ENCODE results near the gene CBX6. TPM values are rescaled to one million over a fixed set of nuclear protein-coding genes. Genes with fewer than 3 reads are reported as not detected.
A peak's percentile ranks its signal among the peaks of the same experiment; 100 is the strongest.

CBX6 gene
- total RNA-seq, 1 donor from 2014 or later = 120 TPM

GRCh38 chr22:38870312-38870741 lies 1.7 kb downstream of the CBX6 start:
- H3K27ac Mint-ChIP-seq = peak overlapping the region; percentile 80
- intact Hi-C loops (cut with micrococcal nuclease) = loop anchor here (1.0 to 5.0 kb wide), 5 partner anchors 57 to 246 kb away; partner anchors contain the start of gene SUN2
- peak overlapping the region; percentile 91 for H3K4me3 Mint-ChIP-seq (ENCODE audit: low read depth)
- DNase-seq (ENCODE audit: low spot score) = peak; percentile 79
- peaks cover 46% of the 10 kb centered on the region for H3K36me3 Mint-ChIP-seq (ENCODE audit: low read depth)
- no peaks in the 10 kb centered on the region for H3K9me3 Mint-ChIP-seq
- H3K4me1 Mint-ChIP-seq (ENCODE audit: low read depth) = peaks cover 38% of the 10 kb centered on the region
- peaks cover 14% of the 10 kb centered on the region for H3K27me3 Mint-ChIP-seq (ENCODE audit: low read depth)

DNA sequence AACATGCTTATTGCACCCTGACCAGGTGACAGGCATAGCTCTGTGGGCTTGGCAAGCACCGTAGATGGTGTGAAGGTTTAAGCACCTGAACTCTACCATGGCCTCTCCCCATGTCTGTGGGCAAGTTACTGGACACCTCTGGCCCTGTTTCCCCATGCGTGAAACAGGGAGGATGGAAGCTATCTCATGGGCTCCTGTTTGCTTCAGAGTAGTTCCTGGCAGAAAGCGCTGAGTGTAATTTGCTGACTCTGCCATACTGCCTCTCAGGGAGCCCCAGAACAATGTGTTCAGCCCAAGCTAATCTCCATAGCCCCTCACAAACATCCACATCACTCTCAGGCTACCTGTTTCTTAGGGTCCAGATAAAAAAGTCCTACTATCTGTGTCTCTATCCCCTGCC lies 2.4 kb downstream of the CBX6 start:
- no peak for DNase-seq (ENCODE audit: low spot score)
- Mint-ChIP-seq H3K27me3 (ENCODE audit: low read depth) (peaks cover 8% of the 10 kb centered on the region), H3K27ac (no peak overlapping the region), H3K4me1 (ENCODE audit: low read depth) (peaks cover 35% of the 10 kb centered on the region), H3K4me3 (ENCODE audit: low read depth) (peak overlapping the region; percentile 91), H3K9me3 (no peaks in the 10 kb centered on the region), H3K36me3 (ENCODE audit: low read depth) (peaks cover 47% of the 10 kb centered on the region)
- intact Hi-C loops (cut with micrococcal nuclease) = loop anchor here (1.0 to 5.0 kb wide), 5 partner anchors 58 to 247 kb away; partner anchors contain the start of gene SUN2

GRCh38 chr22:38868886-38869381 lies 3.1 kb downstream of the CBX6 start:
- Mint-ChIP-seq H3K4me1 (ENCODE audit: low read depth) (peaks cover 30% of the 10 kb centered on the region), H3K27ac (peak overlapping the region; percentile 62), H3K4me3 (ENCODE audit: low read depth) (no peak overlapping the region), H3K9me3 (no peaks in the 10 kb centered on the region), H3K36me3 (ENCODE audit: low read depth) (peaks cover 47% of the 10 kb centered on the region), H3K27me3 (ENCODE audit: low read depth) (peaks cover 8% of the 10 kb centered on the region)
- DNase-seq (ENCODE audit: low spot score) = peak; percentile 70
- intact Hi-C loops (cut with micrococcal nuclease) = no loop called here

DNA sequence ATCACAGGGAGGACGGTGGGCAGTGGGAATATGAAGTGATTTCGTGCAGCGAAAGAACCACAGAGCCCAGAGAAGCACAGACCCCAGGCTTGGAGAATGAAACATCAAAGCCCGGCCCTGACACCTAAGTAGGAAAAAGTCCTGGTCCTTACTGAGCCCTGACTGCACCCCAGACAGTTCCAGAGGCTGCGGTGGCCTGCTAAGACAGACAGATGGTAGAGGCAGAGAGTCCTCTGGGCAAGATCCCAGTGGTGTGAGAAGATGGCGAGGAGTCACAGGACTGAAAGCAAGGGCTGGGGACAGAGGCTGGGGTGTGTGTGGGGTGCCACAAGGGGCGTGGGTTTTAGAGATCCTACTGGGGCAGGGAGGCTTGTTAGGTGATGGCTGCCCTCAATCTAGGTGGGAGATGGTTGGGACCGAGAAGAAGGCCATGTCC lies 3.7 kb downstream of the CBX6 start:
- DNase-seq (ENCODE audit: low spot score) = no peak
- no peak overlapping the region for H3K4me3 Mint-ChIP-seq (ENCODE audit: low read depth)
- intact Hi-C loops (cut with micrococcal nuclease) = no loop called here
- H3K9me3 Mint-ChIP-seq = no peaks in the 10 kb centered on the region
- peaks cover 24% of the 10 kb centered on the region for H3K4me1 Mint-ChIP-seq (ENCODE audit: low read depth)
- peak overlapping the region; percentile 62 for H3K27ac Mint-ChIP-seq
- H3K27me3 Mint-ChIP-seq (ENCODE audit: low read depth) = peaks cover 5% of the 10 kb centered on the region
- H3K36me3 Mint-ChIP-seq (ENCODE audit: low read depth) = peaks cover 47% of the 10 kb centered on the region

GRCh38 chr22:38867471-38868285 lies 4.3 kb downstream of the CBX6 start:
- Mint-ChIP-seq H3K4me1 (ENCODE audit: low read depth) (peaks cover 21% of the 10 kb centered on the region), H3K4me3 (ENCODE audit: low read depth) (no peak overlapping the region), H3K27ac (no peak overlapping the region), H3K9me3 (no peaks in the 10 kb centered on the region), H3K36me3 (ENCODE audit: low read depth) (peaks cover 47% of the 10 kb centered on the region), H3K27me3 (ENCODE audit: low read depth) (peaks cover 3% of the 10 kb centered on the region)
- no peak for DNase-seq (ENCODE audit: low spot score)
- intact Hi-C loops (cut with micrococcal nuclease) = no loop called here

- DNase-seq (ENCODE audit: low spot score) = no peak
- intact Hi-C loops (cut with micrococcal nuclease) = no loop called here
- Mint-ChIP-seq H3K27ac (no peak overlapping the region), H3K4me3 (ENCODE audit: low read depth) (no peak overlapping the region), H3K9me3 (no peaks in the 10 kb centered on the region), H3K4me1 (ENCODE audit: low read depth) (peaks cover 18% of the 10 kb centered on the region), H3K27me3 (ENCODE audit: low read depth) (no peaks in the 10 kb centered on the region), H3K36me3 (ENCODE audit: low read depth) (peaks cover 47% of the 10 kb centered on the region)
These were observed 4.9 kb downstream of the CBX6 start for GRCh38 chr22:38867124-38867455.

GRCh38 chr22:38866399-38867123 lies 5.5 kb downstream of the CBX6 start:
- Mint-ChIP-seq H3K27ac (no peak overlapping the region), H3K9me3 (no peaks in the 10 kb centered on the region), H3K4me1 (ENCODE audit: low read depth) (peaks cover 18% of the 10 kb centered on the region), H3K27me3 (ENCODE audit: low read depth) (no peaks in the 10 kb centered on the region), H3K36me3 (ENCODE audit: low read depth) (peaks cover 47% of the 10 kb centered on the region), H3K4me3 (ENCODE audit: low read depth) (no peak overlapping the region)
- DNase-seq (ENCODE audit: low spot score) = no peak
- intact Hi-C loops (cut with micrococcal nuclease) = no loop called here

- H3K27ac Mint-ChIP-seq = no peak overlapping the region
- H3K36me3 Mint-ChIP-seq (ENCODE audit: low read depth) = peaks cover 41% of the 10 kb centered on the region
- no peak overlapping the region for H3K4me3 Mint-ChIP-seq (ENCODE audit: low read depth)
- H3K9me3 Mint-ChIP-seq = no peaks in the 10 kb centered on the region
- intact Hi-C loops (cut with micrococcal nuclease) = no loop called here
- no peak for DNase-seq (ENCODE audit: low spot score)
- no peaks in the 10 kb centered on the region for H3K27me3 Mint-ChIP-seq (ENCODE audit: low read depth)
- H3K4me1 Mint-ChIP-seq (ENCODE audit: low read depth) = peaks cover 17% of the 10 kb centered on the region
These were observed 6.0 kb downstream of the CBX6 start for GRCh38 chr22:38866024-38866398.

GRCh38 chr22:38865201-38866023 lies 6.6 kb downstream of the CBX6 start:
- Mint-ChIP-seq H3K9me3 (no peaks in the 10 kb centered on the region), H3K27me3 (ENCODE audit: low read depth) (no peaks in the 10 kb centered on the region), H3K27ac (no peak overlapping the region), H3K4me3 (ENCODE audit: low read depth) (no peak overlapping the region), H3K4me1 (ENCODE audit: low read depth) (peaks cover 12% of the 10 kb centered on the region), H3K36me3 (ENCODE audit: low read depth) (peaks cover 36% of the 10 kb centered on the region)
- intact Hi-C loops (cut with micrococcal nuclease) = no loop called here
- no peak for DNase-seq (ENCODE audit: low spot score)

DNA sequence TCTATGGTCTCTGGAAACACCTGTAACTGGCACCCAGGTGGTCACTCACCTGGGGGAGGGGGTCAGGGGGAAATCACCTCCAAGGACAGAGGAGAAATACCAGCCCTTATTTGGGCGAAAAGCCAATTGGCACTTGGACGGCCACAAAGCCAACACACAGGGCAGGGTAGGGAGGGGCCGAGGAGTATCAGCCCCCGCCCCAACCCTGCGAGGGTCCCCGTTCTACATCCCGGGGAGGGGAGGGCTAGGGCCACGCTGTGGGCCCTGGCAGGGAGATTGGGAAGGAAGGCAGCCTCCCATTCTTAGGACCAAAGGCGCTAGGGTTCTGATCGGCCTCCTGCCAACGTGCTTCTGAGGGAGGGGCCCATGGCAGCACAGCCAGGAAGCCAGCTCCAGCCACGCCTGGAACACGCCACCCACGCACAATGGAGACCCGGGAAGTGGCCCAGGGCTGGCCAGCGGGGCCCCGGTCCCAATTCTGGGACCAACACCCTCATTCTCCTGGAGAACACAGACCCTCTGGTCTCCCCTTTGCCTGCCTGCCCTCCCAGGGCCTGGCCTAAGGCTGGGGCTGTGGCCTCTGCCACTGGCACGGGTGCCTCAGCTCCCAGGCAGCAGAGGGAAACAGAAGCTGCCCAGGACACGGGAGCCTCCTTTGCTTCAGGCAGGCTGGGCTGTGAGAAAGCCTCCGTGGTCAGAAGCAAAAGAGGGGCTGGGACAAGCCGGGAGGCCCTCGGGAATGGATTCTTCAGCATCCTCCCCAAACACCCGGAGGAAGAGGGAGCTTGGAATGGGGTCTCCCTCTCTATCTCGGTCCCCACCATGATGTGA lies 7.4 kb downstream of the CBX6 start:
- intact Hi-C loops (cut with micrococcal nuclease) = no loop called here
- Mint-ChIP-seq H3K27ac (no peak overlapping the region), H3K4me3 (ENCODE audit: low read depth) (no peak overlapping the region), H3K36me3 (ENCODE audit: low read depth) (peaks cover 27% of the 10 kb centered on the region), H3K9me3 (no peaks in the 10 kb centered on the region), H3K4me1 (ENCODE audit: low read depth) (peaks cover 6% of the 10 kb centered on the region), H3K27me3 (ENCODE audit: low read depth) (no peaks in the 10 kb centered on the region)
- no peak for DNase-seq (ENCODE audit: low spot score)

- Mint-ChIP-seq H3K27me3 (ENCODE audit: low read depth) (no peaks in the 10 kb centered on the region), H3K36me3 (ENCODE audit: low read depth) (peaks cover 19% of the 10 kb centered on the region), H3K27ac (no peak overlapping the region), H3K9me3 (no peaks in the 10 kb centered on the region), H3K4me1 (ENCODE audit: low read depth) (peaks cover 2% of the 10 kb centered on the region), H3K4me3 (ENCODE audit: low read depth) (no peak overlapping the region)
- intact Hi-C loops (cut with micrococcal nuclease) = no loop called here
- DNase-seq (ENCODE audit: low spot score) = no peak
These were observed 8.4 kb downstream of the CBX6 start for GRCh38 chr22:38863531-38864131.

Measured in activated T-helper 2 cell treated with anti-CD3 and anti-CD28 coated beads, Interferon-gamma antibody, Interleukin-2, Interleukin-4, amounts not matched to agents 10 μg/mL and 5 μg/mL and 100 μg/mL, durations not matched to agents 14 hours and 24 hours and 36 hours (primary cell).